ENCODE results near the gene DNAJC7.

DNA sequence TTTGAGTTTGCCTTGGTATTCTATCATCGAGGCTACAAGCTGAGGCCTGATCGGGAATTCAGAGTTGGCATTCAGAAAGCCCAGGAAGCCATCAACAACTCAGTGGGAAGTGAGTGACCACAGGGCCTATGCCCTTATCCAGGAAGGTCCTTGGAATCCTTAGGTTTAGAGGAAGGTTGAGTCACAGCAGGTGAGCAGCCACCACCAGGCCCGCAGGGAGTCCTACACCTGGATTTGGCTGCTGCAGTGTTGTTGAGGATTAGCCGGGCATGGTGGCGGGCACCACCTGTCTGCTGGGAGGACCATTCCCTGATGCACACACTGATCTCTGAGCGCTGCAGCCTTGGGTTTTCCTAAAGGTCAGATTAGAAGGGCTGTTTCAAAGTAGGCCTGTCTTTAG lies 81.6 kb downstream of the DNAJC7 start:
- TF ChIP-seq, protein P1, sequence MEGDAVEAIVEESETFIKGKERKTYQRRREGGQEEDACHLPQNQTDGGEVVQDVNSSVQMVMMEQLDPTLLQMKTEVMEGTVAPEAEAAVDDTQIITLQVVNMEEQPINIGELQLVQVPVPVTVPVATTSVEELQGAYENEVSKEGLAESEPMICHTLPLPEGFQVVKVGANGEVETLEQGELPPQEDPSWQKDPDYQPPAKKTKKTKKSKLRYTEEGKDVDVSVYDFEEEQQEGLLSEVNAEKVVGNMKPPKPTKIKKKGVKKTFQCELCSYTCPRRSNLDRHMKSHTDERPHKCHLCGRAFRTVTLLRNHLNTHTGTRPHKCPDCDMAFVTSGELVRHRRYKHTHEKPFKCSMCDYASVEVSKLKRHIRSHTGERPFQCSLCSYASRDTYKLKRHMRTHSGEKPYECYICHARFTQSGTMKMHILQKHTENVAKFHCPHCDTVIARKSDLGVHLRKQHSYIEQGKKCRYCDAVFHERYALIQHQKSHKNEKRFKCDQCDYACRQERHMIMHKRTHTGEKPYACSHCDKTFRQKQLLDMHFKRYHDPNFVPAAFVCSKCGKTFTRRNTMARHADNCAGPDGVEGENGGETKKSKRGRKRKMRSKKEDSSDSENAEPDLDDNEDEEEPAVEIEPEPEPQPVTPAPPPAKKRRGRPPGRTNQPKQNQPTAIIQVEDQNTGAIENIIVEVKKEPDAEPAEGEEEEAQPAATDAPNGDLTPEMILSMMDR (IDR thresholded peaks at IDR 0.05 in 2 of 3, conservative IDR thresholded peaks at IDR 0.05 in 1 of 3; ENCODE audit: insufficient read depth in 2 of 3, low read depth in 1 of 3, low read length in 3 of 3): no peak
- TF ChIP-seq TEAD2 (tag; IDR thresholded peaks at IDR 0.05) (no peak), EZH2 (IDR thresholded peaks at IDR 0.05; ENCODE audit: borderline replicate concordance, low read depth, low read length) (no peak), RFX5 (IDR thresholded peaks at IDR 0.05; ENCODE audit: low read depth, low read length) (no peak), ZNF212 (CRISPR knock-in tag; IDR thresholded peaks at IDR 0.05) (no peak)
- TF ChIP-seq, protein P2, sequence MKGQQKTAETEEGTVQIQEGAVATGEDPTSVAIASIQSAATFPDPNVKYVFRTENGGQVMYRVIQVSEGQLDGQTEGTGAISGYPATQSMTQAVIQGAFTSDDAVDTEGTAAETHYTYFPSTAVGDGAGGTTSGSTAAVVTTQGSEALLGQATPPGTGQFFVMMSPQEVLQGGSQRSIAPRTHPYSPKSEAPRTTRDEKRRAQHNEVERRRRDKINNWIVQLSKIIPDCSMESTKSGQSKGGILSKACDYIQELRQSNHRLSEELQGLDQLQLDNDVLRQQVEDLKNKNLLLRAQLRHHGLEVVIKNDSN (CRISPR knock-in tag; IDR thresholded peaks at IDR 0.05): no peak
- TF ChIP-seq, protein P3, sequence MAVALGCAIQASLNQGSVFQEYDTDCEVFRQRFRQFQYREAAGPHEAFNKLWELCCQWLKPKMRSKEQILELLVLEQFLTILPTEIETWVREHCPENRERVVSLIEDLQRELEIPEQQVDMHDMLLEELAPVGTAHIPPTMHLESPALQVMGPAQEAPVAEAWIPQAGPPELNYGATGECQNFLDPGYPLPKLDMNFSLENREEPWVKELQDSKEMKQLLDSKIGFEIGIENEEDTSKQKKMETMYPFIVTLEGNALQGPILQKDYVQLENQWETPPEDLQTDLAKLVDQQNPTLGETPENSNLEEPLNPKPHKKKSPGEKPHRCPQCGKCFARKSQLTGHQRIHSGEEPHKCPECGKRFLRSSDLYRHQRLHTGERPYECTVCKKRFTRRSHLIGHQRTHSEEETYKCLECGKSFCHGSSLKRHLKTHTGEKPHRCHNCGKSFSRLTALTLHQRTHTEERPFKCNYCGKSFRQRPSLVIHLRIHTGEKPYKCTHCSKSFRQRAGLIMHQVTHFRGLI (CRISPR knock-in tag; IDR thresholded peaks at IDR 0.05): no peak
- TF ChIP-seq, protein P4, sequence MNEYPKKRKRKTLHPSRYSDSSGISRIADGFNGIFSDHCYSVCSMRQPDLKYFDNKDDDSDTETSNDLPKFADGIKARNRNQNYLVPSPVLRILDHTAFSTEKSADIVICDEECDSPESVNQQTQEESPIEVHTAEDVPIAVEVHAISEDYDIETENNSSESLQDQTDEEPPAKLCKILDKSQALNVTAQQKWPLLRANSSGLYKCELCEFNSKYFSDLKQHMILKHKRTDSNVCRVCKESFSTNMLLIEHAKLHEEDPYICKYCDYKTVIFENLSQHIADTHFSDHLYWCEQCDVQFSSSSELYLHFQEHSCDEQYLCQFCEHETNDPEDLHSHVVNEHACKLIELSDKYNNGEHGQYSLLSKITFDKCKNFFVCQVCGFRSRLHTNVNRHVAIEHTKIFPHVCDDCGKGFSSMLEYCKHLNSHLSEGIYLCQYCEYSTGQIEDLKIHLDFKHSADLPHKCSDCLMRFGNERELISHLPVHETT (CRISPR knock-in tag; conservative IDR thresholded peaks at IDR 0.05 in 1 of 2, IDR thresholded peaks at IDR 0.05 in 1 of 2): no peak
